Uterus (tissue), 4 donors: ENCODE results near the gene GNPAT. TPM values are rescaled to one million over a fixed set of nuclear protein-coding genes. Genes with fewer than 3 reads are reported as not detected.
A peak's percentile ranks its signal among the peaks of the same experiment; 100 is the strongest.

Source experiments
- DNase-seq, 2 donors: peaks; one replicate each; pipeline ENCODE4 v3.0.0-alpha.2; 2019 to 2020
- H3K27ac ChIP-seq, 2 donors: fragments of 200-600 bp; sonication (generic); 1 replicate in 1 of 2; 2 replicates in 1 of 2; pipeline ENCODE4 v1.5.1; 2016 to 2018
- H3K27me3 ChIP-seq, 2 donors: fragments of 200-600 bp; sonication (generic); one replicate each; pipeline ENCODE4 v1.5.1; 2018 to 2019; ENCODE audit warnings: control low read depth in 1 of 2
- H3K36me3 ChIP-seq, 2 donors: fragments of 200-600 bp; sonication (generic); one replicate each; pipeline ENCODE4 v1.5.1; 2019; ENCODE audit warnings: control low read depth in 1 of 2
- H3K4me1 ChIP-seq, 2 donors: fragments of 200-600 bp; sonication (generic); one replicate each; pipeline ENCODE4 v1.5.1; 2018 to 2019; ENCODE audit warnings: control low read depth in 1 of 2
- H3K4me3 ChIP-seq, 2 donors: fragments of 200-600 bp; sonication (generic); 1 replicate in 1 of 2; 2 replicates in 1 of 2; pipeline ENCODE4 v1.5.1; 2018 to 2019; ENCODE audit warnings: mild to moderate bottlenecking in 1 of 2
- H3K9me3 ChIP-seq, 2 donors: fragments of 200-600 bp; sonication (generic); one replicate each; pipeline ENCODE4 v1.5.1; 2019; ENCODE audit warnings: control low read depth in 1 of 2
- CTCF ChIP-seq, 4 experiments: fragments of 200-600 bp in 2 of 4; fragments of 450-650 bp in 2 of 4; sonication (generic) in 2 of 4; IDR thresholded peaks; one replicate each; pipeline ENCODE4 v1.5.1; 2016 to 2019; ENCODE audit warnings: antibody characterized with exemption in 4 of 4, mild to moderate bottlenecking in 2 of 4, moderate library complexity in 1 of 4
- POLR2A ChIP-seq, 2 donors: fragments of 450-650 bp; IDR thresholded peaks; one replicate each; pipeline ENCODE4 v1.6.1; 2016; ENCODE audit warnings: antibody characterized with exemption in 2 of 2, mild to moderate bottlenecking in 1 of 2, moderate library complexity in 1 of 2
- intact Hi-C: fragments of 100-400 bp; cut with DNase I; formaldehyde crosslinking; loops from one replicate; pipeline ENCODE4 v1.15.1; 2023; ENCODE audit warnings: low total_unique reads
- total RNA-seq, 4 donors: library from RNA; depleted of rRNA in 3 of 4; stranded (reverse); fragments of >200 nt in 3 of 4; gene quantifications; one replicate each; pipeline versions ENCODE4 v1.1.0 to v1.2.4, GENCODE V29; 2014 to 2023
- donor health status: DM: yes; HTN: yes; CAD: no.

GNPAT gene
- total RNA-seq, 4 donors from 2014 or later = 8.2 to 56.1 (median 32.7) TPM

GRCh38 chr1:231242516-231243198, 1.6 kb downstream of the GNPAT start:
- no peak for TF ChIP-seq POLR2A (IDR thresholded peaks at IDR 0.05)
- no peak for TF ChIP-seq CTCF (IDR thresholded peaks at IDR 0.05)
- intact Hi-C loops = no loop called here
- Histone ChIP-seq H3K4me1 (no peaks in the 10 kb centered on the region), H3K27ac (no peak overlapping the region), H3K9me3 (no peaks in the 10 kb centered on the region), H3K36me3 (no peaks in the 10 kb centered on the region), H3K27me3 (no peaks in the 10 kb centered on the region), H3K4me3 (peak overlapping the region in 1 of 2 donors; percentile 67)
- DNase-seq = no peak

- Histone ChIP-seq H3K4me1 (no peaks in the 10 kb centered on the region), H3K4me3 (no peak overlapping the region), H3K27ac (no peak overlapping the region), H3K36me3 (no peaks in the 10 kb centered on the region), H3K9me3 (no peaks in the 10 kb centered on the region), H3K27me3 (no peaks in the 10 kb centered on the region)
- no peak for DNase-seq
- intact Hi-C loops = no loop called here
- no peak for TF ChIP-seq POLR2A (IDR thresholded peaks at IDR 0.05)
- TF ChIP-seq CTCF (IDR thresholded peaks at IDR 0.05) = no peak
Measured at GRCh38 chr1:231248778-231249177, 7.8 kb downstream of the GNPAT start.

DNA sequence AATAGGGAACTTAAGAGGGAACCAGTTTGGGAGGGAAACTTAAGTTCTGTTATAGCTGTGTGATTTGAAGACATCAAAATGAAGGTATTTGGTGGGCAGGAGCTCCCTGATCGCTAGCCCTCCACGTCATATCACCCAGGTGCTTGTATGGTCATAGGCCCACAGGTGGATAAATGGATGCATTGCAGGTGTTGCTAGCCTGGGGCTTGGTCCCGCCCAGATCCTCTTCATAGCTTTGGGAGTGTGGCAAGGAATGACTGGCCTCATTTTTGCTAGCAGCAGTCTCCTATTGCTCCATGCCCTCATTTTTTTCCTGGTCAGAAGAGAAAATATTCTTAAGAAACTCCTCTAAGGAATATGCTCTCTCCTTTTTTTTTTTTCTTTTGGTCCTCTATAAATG, 11.3 kb downstream of the GNPAT start:
- TF ChIP-seq CTCF (IDR thresholded peaks at IDR 0.05) (no peak), POLR2A (IDR thresholded peaks at IDR 0.05) (no peak)
- no peak overlapping the region for H3K27ac ChIP-seq
- intact Hi-C loops = no loop called here
- no peaks in the 10 kb centered on the region for H3K4me1 ChIP-seq
- H3K4me3 ChIP-seq = no peak overlapping the region
- no peaks in the 10 kb centered on the region for H3K27me3 ChIP-seq
- no peak for DNase-seq
- H3K9me3 ChIP-seq = no peaks in the 10 kb centered on the region
- no peaks in the 10 kb centered on the region for H3K36me3 ChIP-seq

- no peak overlapping the region for H3K4me3 ChIP-seq
- no peaks in the 10 kb centered on the region for H3K27me3 ChIP-seq
- TF ChIP-seq CTCF (IDR thresholded peaks at IDR 0.05) = no peak
- TF ChIP-seq POLR2A (IDR thresholded peaks at IDR 0.05) = no peak
- no peaks in the 10 kb centered on the region for H3K9me3 ChIP-seq
- intact Hi-C loops = no loop called here
- no peak overlapping the region for H3K27ac ChIP-seq
- H3K36me3 ChIP-seq = no peaks in the 10 kb centered on the region
- H3K4me1 ChIP-seq = no peaks in the 10 kb centered on the region
- DNase-seq = no peak
Measured at GRCh38 chr1:231260351-231260750, 19.3 kb downstream of the GNPAT start.

DNA sequence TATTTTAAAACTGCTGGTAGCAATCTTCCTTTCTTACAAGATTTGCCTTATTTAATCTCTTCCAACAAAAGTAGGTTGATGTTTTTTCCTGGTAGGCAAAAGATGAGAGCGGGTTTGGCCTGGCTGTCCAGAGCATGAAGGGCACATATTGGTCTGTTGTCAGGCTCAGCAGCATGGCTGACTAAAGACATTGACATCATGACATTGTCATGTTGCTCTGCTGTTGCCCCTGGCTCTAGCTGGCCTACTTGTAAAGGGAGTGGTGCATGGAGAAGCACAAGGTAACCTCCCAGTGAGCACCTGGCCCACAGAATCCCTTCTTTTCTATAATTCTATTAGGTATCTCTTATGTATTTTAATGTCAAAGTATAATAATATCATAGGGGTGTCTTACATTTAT, 23.6 kb downstream of the GNPAT start:
- Histone ChIP-seq H3K9me3 (no peaks in the 10 kb centered on the region), H3K27me3 (no peaks in the 10 kb centered on the region), H3K4me3 (no peak overlapping the region), H3K36me3 (no peaks in the 10 kb centered on the region), H3K4me1 (no peaks in the 10 kb centered on the region), H3K27ac (no peak overlapping the region)
- intact Hi-C loops = no loop called here
- no peak for DNase-seq
- TF ChIP-seq CTCF (IDR thresholded peaks at IDR 0.05) = no peak
- TF ChIP-seq POLR2A (IDR thresholded peaks at IDR 0.05) = no peak
